ENCODE data around the gene FGF12. TPM values are rescaled to one million over a fixed set of nuclear protein-coding genes. Genes with fewer than 3 reads are reported as not detected.

FGF12 gene
- total RNA-seq, 1 experiment from 2014 or later, result 9.7 TPM

- CTCF ChIA-PET, result no interaction called here
- intact Hi-C loops (cut with micrococcal nuclease; ENCODE audit: unreplicated experiment), result no loop called here
- no peak overlapping the region for H3K4me3 Mint-ChIP-seq (ENCODE audit: low read depth, unreplicated experiment)
- no peaks in the 10 kb centered on the region for H3K4me1 Mint-ChIP-seq (ENCODE audit: low read depth, unreplicated experiment)
- no peaks in the 10 kb centered on the region for H3K27me3 Mint-ChIP-seq (ENCODE audit: unreplicated experiment)
- no TSS peak for BruUV-seq (replicated peaks)
- DNase-seq, result no peak
- TF ChIP-seq CTCF (IDR thresholded peaks at IDR 0.05; ENCODE audit: unreplicated experiment), result no peak
- H3K36me3 Mint-ChIP-seq (ENCODE audit: insufficient read depth, unreplicated experiment), result no peaks in the 10 kb centered on the region
- no peak overlapping the region for H3K27ac Mint-ChIP-seq (ENCODE audit: unreplicated experiment)
- no peaks in the 10 kb centered on the region for H3K9me3 Mint-ChIP-seq (ENCODE audit: low read depth, unreplicated experiment)
Measured at GRCh38 chr3:192570821-192571791, 156.2 kb downstream of the FGF12 start.

GRCh38 chr3:192570315-192570714, 157.0 kb downstream of the FGF12 start:
- TF ChIP-seq CTCF (IDR thresholded peaks at IDR 0.05; ENCODE audit: unreplicated experiment), result no peak
- Mint-ChIP-seq H3K4me3 (ENCODE audit: low read depth, unreplicated experiment) (no peak overlapping the region), H3K9me3 (ENCODE audit: low read depth, unreplicated experiment) (no peaks in the 10 kb centered on the region), H3K36me3 (ENCODE audit: insufficient read depth, unreplicated experiment) (no peaks in the 10 kb centered on the region), H3K27me3 (ENCODE audit: unreplicated experiment) (no peaks in the 10 kb centered on the region), H3K27ac (ENCODE audit: unreplicated experiment) (no peak overlapping the region), H3K4me1 (ENCODE audit: low read depth, unreplicated experiment) (no peaks in the 10 kb centered on the region)
- BruUV-seq (replicated peaks), result no TSS peak
- intact Hi-C loops (cut with micrococcal nuclease; ENCODE audit: unreplicated experiment), result no loop called here
- DNase-seq, result no peak
- CTCF ChIA-PET, result no interaction called here

- Mint-ChIP-seq H3K36me3 (ENCODE audit: insufficient read depth, unreplicated experiment) (no peaks in the 10 kb centered on the region), H3K9me3 (ENCODE audit: low read depth, unreplicated experiment) (no peaks in the 10 kb centered on the region), H3K4me3 (ENCODE audit: low read depth, unreplicated experiment) (no peak overlapping the region), H3K27me3 (ENCODE audit: unreplicated experiment) (no peaks in the 10 kb centered on the region), H3K4me1 (ENCODE audit: low read depth, unreplicated experiment) (no peaks in the 10 kb centered on the region), H3K27ac (ENCODE audit: unreplicated experiment) (no peak overlapping the region)
- CTCF ChIA-PET, result interaction anchor here (0.7 to 1.9 kb wide), 2 partner anchors 204 to 236 kb away, joined by 3 to 8 read pairs; no protein-coding TSS in a partner anchor
- intact Hi-C loops (cut with micrococcal nuclease; ENCODE audit: unreplicated experiment), result loop anchor here (1.0 to 10.0 kb wide), 4 partner anchors 99 to 1008 kb away; no protein-coding TSS in a partner anchor
- no TSS peak for BruUV-seq (replicated peaks)
- peak; percentile 82 for DNase-seq
- TF ChIP-seq CTCF (IDR thresholded peaks at IDR 0.05; ENCODE audit: unreplicated experiment), result peak; percentile 93
Measured at GRCh38 chr3:192566706-192567290, 160.5 kb downstream of the FGF12 start.

DNA sequence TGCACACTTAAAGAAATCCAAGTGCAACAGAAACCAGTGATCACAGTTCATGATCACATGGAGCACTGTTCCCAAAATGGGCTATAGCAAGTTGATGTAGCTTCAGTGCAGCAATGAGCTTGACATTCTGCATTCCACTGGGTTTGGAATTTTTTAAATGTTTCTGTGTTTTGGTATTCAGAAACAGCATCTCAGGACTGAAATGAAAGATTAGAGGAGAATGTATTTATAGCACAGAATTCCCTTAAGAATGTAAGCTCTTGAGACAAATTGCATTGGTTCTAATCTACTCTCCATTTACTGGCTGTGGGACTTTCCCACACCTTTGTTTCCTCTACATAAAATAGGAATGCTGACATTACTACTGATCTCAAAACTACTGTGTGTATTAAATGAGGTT, 162.7 kb downstream of the FGF12 start:
- Mint-ChIP-seq H3K27me3 (ENCODE audit: unreplicated experiment) (no peaks in the 10 kb centered on the region), H3K9me3 (ENCODE audit: low read depth, unreplicated experiment) (no peaks in the 10 kb centered on the region), H3K4me1 (ENCODE audit: low read depth, unreplicated experiment) (no peaks in the 10 kb centered on the region), H3K36me3 (ENCODE audit: insufficient read depth, unreplicated experiment) (no peaks in the 10 kb centered on the region), H3K4me3 (ENCODE audit: low read depth, unreplicated experiment) (no peak overlapping the region), H3K27ac (ENCODE audit: unreplicated experiment) (no peak overlapping the region)
- no peak for DNase-seq
- intact Hi-C loops (cut with micrococcal nuclease; ENCODE audit: unreplicated experiment), result loop anchor here (10.0 kb wide), 1 partner anchor 1010 kb away; no protein-coding TSS in a partner anchor
- no TSS peak for BruUV-seq (replicated peaks)
- TF ChIP-seq CTCF (IDR thresholded peaks at IDR 0.05; ENCODE audit: unreplicated experiment), result no peak
- CTCF ChIA-PET, result interaction anchor here (1.1 to 2.7 kb wide), 2 partner anchors 142 to 239 kb away, joined by 3 to 7 read pairs; no protein-coding TSS in a partner anchor

All from Calu3 (cell line).